GM21528 (cell line): ENCODE results near the gene GMEB2.
"Not testable (repeated sequence)": the region's sequence is repeated elsewhere in the genome, so short reads cannot be mapped to it uniquely, and the experiment has no call there.

Experiments
- ATAC-seq: cut with Tn5 transposase; IDR thresholded peaks from one replicate; pipeline ENCODE4 v1.9.1; 2021; ENCODE audit warnings: mild to moderate bottlenecking, moderate library complexity; ENCODE audit not compliant: unreplicated experiment, low FRiP score

The GMEB2 gene

GRCh38 chr20:63618291-63618980 is 8.5 kb downstream of the GMEB2 start:
- ATAC-seq, result no peak

DNA sequence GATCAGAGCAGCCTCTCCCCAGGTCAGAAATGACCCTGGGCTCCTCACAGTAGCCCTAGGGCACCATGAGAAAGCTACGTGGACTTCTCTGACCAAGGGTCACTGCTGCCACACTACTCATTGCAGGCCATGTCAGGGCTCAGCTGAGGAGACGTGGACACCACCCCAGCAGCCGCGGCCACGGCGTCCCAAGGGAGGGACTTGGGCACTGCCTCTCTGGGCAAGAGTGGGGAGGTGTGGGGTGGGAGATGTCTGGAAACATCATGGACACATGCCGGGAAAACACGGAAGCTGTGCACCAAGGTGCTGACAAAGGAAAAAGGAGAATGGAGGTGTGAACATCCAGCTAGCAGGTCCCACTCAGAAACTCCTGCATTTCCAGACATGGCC is 9.0 kb downstream of the GMEB2 start:
- no peak for ATAC-seq

- no peak for ATAC-seq
Measured at GRCh38 chr20:63617092-63617875, 9.6 kb downstream of the GMEB2 start.

DNA sequence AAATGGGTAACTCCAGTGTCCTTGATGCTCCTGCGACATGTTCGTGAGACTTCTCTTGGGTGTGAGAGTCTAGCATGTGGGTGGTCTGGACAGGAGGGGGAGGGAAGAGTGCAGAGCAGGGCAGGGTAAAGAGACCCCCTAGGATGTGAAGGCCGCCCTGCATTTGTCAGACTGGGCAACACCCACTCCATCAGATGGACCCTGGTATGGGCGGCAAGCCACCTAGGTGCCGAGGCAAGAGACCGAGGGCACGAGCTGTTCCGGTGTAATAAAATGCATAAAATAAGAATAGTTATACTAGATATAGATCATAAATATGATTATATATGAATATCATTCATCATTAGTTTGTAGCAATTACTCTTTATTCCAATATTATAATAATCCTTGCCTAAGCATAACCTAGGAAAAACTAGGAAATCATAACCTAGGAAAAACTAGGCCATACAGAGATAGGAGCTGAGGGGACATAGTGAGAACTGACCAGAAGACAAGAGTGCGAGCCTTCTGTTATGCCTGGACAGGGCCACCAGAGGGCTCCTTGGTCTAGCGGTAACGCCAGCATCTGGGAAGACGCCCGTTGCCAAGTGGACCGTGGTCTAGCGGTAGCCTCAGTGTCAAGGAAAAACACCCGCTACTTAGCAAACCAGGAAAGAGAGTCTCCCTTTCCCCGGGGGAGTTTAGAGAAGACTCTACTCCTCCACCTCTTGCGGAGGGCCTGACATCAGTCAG is 12.9 kb downstream of the GMEB2 start:
- ATAC-seq, result not testable (repeated sequence)

GRCh38 chr20:63612276-63612931 is 14.5 kb downstream of the GMEB2 start:
- ATAC-seq, result no peak

- no peak for ATAC-seq
Measured at GRCh38 chr20:63611646-63612045, 15.3 kb downstream of the GMEB2 start.

DNA sequence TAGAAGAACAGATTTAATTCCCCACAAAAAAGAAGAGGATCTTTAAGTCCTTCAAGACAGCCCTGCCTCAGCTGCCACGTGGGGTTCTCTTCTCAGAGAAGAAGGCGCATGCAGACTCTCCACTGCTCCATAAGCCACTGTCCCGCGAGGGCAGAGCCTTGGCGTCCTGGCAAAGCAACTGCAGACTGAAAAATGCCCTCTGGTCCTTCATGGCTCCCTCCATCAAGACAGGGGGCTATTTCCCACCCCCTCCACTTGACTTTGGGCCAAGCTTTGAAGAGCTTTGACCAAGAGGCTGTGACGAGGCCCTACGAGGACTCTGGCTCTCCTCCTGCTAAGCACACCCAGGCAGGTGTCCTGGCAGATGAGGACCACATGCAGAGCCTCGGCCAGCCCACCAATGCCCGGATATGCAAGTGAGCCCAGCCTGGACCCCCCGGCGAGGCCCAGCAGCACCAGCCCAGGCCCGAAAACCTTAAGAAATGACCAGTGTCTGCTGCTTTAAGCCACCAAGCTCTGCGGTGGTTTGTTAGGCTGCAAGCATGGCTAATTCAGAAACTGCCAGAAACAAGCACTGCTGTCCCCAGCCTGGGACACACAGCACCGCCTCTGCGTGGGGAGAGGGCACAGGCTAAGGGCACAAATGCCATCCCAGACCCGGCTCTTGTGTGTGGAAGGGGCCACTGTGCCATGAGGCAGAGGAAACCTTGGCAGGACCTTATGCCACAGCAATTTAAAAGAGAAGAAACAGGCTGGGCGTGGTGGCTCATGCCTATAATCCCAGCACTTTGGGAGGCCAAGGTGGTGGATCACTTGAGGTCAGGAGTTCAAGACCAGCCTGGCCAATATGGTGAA is 16.1 kb downstream of the GMEB2 start:
- no peak for ATAC-seq

DNA sequence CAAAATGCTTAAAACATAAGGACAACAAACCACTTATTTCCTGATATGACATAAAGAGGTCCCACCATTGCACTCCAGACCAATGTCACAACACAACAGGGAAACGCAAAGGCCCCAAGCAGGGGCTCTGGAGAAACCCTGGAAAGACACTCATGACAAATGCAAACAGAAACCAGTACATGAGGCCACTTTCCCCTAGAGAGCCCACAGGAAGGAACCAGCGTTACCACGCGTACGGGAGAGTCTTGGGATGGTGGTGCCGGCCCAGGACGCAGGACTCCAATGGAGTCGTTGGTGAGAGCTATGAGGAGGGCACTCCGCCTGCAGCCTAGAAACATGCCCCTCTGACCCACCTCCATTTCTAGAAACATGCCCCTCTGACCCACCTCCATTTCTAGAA is 20.2 kb downstream of the GMEB2 start:
- ATAC-seq, result no peak

- no peak for ATAC-seq
Measured at GRCh38 chr20:63602321-63602720, 24.6 kb downstream of the GMEB2 start.

DNA sequence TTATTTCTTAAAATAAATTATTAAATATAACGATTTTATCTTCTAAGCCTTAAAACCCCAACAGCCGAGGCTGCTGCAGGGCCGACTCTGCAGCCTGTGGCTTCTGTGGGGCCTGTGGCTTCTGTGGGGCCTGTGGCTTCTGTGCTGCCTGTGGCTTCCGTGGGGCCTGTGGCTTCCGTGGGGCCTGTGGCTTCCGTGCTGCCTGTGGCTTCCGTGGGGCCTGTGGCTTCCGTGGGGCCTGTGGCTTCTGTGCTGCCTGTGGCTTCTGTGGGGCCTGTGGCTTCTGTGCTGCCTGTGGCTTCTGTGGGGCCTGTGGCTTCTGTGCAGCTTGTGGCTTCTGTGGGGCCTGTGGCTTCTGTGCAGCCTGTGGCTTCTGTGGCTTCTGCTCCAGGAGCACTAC is 25.2 kb downstream of the GMEB2 start:
- ATAC-seq, result not testable (repeated sequence)

DNA sequence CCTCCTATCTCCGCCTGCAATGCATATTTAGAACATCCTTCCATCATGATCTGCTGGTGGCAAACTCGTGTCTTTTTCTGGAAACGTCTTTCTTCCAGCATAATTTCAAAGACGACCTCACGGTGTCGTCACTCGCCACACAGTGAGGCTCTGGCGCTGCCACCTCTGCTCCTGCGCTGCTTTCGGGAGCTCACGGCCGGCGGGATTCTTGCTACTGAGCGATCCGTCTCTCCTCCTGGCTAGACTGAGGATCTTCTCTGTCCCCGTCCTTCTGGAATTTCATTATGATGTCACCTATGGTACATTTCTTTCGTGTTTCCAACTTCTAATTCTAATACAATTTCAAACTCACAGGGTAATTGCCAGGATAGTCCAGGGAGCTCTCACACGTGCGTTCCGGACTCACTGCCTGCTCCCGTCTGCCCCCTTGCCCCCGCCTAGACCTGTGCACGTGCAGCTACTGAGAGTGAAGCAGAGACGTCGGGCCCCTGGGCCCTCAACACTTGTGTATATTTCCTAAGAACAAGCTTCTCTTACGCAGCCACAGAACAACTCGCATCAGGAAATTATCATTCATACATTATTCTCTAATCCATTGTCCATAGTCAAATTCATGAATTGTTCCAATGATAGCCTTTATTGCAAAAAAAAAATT is 27.4 kb downstream of the GMEB2 start:
- no peak for ATAC-seq

- ATAC-seq, result no peak
Measured at GRCh38 chr20:63598479-63599395, 28.2 kb downstream of the GMEB2 start.

GRCh38 chr20:63597651-63598478 is 29.0 kb downstream of the GMEB2 start:
- no peak for ATAC-seq

- no peak for ATAC-seq
Measured at GRCh38 chr20:63596423-63596822, 30.5 kb downstream of the GMEB2 start.

DNA sequence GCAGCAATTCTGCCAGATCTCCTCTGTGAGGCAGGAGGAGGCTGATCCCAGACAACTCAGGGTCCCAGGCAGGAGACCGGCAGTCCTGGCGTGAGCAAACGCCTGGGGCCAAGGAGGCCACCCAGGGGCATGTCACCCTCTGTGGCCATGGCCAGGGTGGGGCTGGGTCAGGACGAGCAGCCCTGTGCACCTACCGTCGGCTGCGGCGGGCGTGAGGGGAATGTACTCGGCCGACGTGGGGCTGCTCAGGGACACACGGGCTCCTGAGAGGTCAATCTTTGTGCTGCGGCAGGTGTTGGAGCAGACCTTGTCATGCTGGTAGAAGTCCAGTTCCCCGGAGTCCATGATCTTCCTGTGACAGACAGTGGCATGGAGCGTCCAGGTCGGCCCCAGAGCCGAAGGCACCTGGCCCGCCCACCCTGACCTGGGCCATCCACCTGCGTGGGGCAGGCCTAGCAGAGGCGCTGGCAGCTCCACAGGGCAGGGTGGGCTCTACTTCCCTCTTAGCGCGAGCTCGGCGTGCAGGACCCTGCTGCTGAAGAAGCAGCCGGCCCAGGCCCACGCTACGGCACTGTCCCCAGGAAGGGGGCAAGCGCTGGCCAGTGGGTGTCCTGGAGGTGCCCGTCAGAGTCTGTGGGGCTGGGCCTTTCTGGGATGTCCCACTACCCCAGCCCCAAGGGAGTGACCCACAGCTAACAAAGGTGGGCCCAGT is 31.3 kb downstream of the GMEB2 start:
- no peak for ATAC-seq

DNA sequence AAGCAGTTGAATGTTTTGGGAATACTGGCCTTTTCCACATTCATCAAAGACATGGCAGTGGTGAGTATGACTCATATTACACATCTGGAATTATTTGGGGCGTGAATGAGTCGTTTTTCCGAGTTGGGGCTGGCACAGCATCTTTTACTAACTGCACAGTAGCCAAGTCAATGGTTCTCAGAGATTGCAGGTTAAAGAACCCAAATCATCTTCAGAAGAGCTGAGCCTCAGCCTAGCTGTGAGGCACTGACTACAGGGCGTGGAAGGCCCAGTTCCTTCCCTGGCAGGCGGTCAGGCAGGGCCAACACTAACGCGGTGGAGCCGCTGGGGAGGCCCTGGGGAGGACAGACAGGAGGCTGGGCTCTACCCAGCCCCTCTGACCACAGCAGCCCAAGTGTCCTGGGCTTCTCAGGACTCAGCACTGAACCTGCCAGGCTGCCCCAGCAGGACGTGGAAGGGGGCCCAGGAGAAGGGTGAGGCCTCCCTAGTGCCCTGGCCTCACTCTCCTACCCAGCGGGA is 32.8 kb downstream of the GMEB2 start:
- no peak for ATAC-seq

GRCh38 chr20:63592661-63593060 is 34.2 kb downstream of the GMEB2 start:
- ATAC-seq, result no peak
